VCaP (cell line): ENCODE measurements around the gene ARAP3.

ENCODE experiments used
- H3K27ac ChIP-seq: fragments of 450-650 bp; 2 replicates; pipeline ENCODE4 v1.5.1; 2017
- TF ChIP-seq, protein P1 (sequence below): fragments of 450-650 bp; conservative IDR thresholded peaks from 2 replicates; pipeline ENCODE4 v1.5.1; 2017; ENCODE audit warnings: mild to moderate bottlenecking, moderate library complexity

ARAP3 gene

DNA sequence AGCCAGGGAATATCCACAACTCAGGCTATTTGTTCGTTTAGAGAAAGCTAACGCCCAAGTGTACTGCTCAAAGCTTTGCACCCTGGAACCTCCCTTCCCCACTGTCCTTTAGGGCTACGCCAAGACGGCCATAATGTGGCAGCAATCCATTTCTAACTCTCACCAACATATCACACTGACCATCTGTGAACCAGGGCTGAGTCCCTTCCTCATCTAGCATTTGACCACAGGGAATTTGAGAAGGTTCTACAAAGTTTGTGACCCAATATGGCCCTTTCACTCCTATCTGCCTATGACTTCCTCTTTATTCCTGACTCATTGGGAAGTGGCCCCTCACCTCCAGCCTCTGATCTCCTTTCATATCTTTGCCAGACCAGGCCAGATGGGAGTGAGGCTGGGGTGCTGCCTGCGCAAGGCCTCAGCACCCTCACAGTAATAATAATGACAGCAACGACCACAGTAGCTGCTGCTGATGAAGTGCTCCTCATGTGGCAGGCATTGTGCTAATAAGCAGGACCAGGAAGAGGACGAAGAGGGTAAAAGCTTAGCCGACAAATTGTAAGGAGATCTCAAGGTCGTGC, 9.3 kb upstream of the ARAP3 start:
- H3K27ac ChIP-seq = no peak overlapping the region
- TF ChIP-seq, protein P1, sequence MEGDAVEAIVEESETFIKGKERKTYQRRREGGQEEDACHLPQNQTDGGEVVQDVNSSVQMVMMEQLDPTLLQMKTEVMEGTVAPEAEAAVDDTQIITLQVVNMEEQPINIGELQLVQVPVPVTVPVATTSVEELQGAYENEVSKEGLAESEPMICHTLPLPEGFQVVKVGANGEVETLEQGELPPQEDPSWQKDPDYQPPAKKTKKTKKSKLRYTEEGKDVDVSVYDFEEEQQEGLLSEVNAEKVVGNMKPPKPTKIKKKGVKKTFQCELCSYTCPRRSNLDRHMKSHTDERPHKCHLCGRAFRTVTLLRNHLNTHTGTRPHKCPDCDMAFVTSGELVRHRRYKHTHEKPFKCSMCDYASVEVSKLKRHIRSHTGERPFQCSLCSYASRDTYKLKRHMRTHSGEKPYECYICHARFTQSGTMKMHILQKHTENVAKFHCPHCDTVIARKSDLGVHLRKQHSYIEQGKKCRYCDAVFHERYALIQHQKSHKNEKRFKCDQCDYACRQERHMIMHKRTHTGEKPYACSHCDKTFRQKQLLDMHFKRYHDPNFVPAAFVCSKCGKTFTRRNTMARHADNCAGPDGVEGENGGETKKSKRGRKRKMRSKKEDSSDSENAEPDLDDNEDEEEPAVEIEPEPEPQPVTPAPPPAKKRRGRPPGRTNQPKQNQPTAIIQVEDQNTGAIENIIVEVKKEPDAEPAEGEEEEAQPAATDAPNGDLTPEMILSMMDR = no peak

DNA sequence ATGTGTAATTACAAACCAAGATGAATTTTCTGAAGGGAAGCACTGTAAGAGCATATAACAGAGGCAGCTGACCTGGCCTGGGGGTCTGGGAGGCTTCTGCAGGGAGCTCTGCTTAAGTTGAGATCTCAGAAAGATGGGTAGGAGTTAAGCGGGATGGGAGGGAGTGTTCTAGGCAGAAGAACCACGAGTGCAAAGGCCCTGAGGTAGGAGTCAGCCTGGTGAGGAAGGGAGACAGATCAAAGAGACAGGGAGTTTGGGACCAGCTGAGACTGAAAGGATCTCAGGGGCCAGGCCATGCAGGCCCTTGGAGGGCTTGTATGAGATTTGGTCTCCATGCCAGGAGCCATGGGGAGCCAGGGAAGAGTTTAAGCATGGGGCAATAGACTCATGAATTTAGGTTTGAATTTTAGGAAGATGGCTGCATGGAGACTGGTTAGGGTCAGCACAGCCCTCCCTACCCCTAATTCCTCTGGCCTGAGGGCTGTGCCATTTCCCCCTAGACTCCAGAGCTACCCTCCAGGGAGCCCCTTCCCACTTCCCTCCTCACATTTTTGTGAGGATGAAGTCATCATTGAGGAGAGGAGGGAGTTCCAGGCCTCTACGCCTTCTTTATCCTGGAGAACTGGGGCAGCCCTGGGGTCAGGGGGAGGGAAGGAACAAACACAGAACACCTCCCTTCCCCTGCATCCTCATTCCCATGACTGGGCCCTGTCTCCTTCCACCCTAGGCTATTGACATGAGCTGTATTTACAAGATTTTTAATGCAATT, 4.8 kb upstream of the ARAP3 start:
- TF ChIP-seq, protein P1 = no peak

DNA sequence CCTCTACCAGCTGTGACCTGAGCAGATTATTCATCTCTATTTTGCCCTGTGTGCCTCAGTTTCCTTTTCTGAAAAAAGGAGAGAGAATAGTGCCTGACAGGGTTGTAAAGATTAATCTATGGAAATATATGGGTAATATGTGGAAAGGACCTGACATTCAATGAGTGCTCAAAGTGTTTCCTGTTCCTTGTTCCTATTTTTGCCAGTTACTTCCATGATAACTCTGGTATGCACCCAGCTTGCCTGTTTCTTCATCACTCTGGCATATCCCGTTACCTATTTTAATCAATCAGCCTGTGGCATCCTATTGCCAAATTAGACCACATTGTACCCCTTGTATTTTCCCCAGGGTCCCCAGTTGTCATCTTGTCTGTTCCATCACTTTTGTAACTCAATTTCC, 3.6 kb upstream of the ARAP3 start:
- TF ChIP-seq, protein P1 = no peak
- H3K27ac ChIP-seq = no peak overlapping the region

More for the DNA sequence above, 4.8 kb upstream of the ARAP3 start:
- no peak overlapping the region for H3K27ac ChIP-seq

DNA sequence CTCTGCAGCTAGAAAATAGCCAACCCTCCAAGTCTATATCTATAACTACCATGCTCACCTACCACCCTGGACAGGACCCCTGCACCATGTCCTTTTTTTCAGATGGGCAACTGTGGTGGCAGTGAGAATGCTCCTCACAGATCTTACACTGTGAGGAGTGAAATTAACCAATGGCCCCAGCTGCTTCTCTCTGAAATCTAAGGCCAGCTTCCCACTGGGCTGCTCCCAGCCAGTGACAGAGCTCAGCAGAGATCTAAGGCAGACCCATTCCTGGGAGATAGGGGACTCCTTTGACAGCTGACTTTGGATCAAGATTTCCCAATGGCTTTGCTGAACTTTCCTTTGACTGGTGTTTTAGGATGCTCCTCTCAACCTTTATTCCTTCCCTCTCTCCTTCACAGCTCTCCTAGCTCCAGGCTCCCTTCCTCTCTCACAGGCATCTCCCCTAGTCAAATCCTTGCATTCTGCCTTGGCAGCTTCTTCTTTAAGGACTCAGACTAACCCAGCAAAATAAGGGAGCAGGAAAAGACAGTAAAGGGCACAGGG, 1.6 kb upstream of the ARAP3 start:
- H3K27ac ChIP-seq = peak overlapping the region; percentile 94

DNA sequence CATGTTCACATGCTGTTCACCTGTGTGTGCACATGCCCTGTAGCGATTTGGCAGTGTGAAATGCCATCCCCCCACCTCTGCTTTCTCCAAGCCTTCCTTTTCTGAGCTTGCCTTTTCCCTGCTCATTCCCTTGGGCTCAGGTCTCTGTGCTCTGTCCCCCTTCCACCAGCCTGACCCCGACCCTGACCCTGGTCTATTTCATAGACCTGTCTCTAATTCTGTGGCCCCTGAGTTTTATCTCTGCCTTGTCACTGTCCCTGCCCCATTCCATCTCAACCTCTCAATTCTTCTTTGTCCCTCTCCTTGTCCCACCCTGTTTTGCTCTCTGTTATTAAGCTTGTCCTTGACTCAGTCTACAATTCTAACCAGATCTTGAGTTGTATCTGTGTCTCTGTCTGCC, 735 bp downstream of the ARAP3 start:
- H3K27ac ChIP-seq = peak overlapping the region; percentile 94
- TF ChIP-seq, protein P1 = no peak

More for the DNA sequence above, 1.6 kb upstream of the ARAP3 start:
- TF ChIP-seq, protein P1 = no peak

DNA sequence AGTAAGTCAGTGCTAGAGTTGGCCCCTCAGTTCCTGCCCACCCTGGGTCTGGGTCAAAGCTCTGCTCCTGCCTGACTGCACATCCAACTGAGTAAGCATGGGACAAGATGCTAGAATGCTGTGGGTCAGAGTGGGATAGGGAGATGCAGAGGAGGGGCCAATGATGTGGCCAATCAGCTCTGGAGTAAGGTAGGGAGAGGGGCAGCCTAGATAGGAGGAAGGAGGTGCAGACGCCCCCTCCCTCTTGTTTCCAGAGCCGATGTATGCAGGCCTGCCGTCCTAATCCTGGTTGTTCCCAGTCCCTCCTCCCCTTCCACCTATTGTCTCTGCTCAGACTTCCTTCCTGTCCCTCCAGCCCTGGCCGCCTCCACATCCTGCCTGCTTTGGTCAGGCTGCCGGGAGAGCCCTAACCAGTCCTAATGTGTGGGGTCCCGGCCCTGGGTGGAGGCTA, 1.3 kb downstream of the ARAP3 start:
- H3K27ac ChIP-seq = peak overlapping the region; percentile 94

DNA sequence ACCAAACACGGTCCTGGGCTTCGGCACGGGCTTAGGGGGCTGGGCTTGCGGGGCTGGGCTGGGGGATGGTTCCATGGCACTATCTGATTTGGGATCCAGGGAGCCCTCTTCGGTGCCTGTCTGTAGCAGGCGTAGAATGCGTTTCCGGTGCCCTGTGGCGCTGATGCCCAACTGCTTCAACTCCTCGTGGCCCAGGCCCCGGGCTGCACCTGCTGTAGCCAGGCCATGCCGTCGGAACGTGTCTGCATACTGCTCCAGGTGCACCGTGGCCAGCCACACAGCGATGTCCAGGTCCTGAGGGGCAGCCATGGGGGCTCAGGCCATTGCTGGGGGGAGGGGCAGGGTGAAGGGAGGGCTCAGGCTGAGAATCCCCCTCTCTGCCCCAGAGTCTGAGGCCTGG, 1.9 kb downstream of the ARAP3 start:
- H3K27ac ChIP-seq = peak overlapping the region; percentile 94
- TF ChIP-seq, protein P1 = no peak

More for the DNA sequence above, 1.3 kb downstream of the ARAP3 start:
- TF ChIP-seq, protein P1 = no peak
